Measurements from ENCODE around the gene SORCS1.

SORCS1 gene

DNA sequence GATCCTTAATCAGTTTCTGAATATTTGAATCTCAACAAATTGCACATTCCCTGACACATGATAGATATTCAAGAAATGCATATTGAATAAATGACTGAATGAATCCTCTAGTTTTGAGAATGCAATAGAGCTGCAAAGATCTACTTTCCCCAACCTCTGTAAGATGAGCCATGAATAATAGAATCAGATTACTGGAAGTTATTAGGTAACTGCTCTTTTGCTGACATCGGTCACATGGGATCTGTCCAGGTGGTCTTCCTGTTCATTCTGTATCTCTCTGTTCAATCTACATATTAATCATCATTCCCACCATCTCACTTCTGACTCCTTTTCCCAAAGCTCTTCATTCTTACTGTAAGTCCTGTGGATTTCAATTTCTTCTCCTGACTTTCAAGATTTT is 638.7 kb downstream of the SORCS1 start:
- Histone ChIP-seq H3K27ac (ENCODE audit: low read length) (no peak overlapping the region), H2AFZ (ENCODE audit: low read length) (no peak overlapping the region), H3K4me1 (ENCODE audit: low read length) (no peaks in the 10 kb centered on the region), H4K20me1 (ENCODE audit: insufficient read depth, low read length) (no peaks in the 10 kb centered on the region), H3K27me3 (replicated peaks; ENCODE audit: insufficient read depth, low read length) (no peaks in the 10 kb centered on the region), H3K4me2 (ENCODE audit: low read depth, low read length) (no peak overlapping the region), H3K9me2 (replicated peaks; ENCODE audit: insufficient read depth, low read length) (no peaks in the 10 kb centered on the region), H3K9ac (ENCODE audit: low read length) (no peak overlapping the region), H3K79me2 (ENCODE audit: low read length) (no peaks in the 10 kb centered on the region), H3K36me3 (replicated peaks; ENCODE audit: insufficient read depth, low read length) (no peaks in the 10 kb centered on the region), H3F3A (ENCODE audit: insufficient read depth, low read length) (no peaks in the 10 kb centered on the region), H3K9me3 (replicated peaks; ENCODE audit: insufficient read depth, low read length) (no peaks in the 10 kb centered on the region), H3K4me3 (ENCODE audit: low read length) (no peak overlapping the region)
- no peak for DNase-seq
- no peak for TF ChIP-seq EZH2phosphoT487 (IDR thresholded peaks at IDR 0.05; ENCODE audit: low read length)
- TF ChIP-seq, protein P1, sequence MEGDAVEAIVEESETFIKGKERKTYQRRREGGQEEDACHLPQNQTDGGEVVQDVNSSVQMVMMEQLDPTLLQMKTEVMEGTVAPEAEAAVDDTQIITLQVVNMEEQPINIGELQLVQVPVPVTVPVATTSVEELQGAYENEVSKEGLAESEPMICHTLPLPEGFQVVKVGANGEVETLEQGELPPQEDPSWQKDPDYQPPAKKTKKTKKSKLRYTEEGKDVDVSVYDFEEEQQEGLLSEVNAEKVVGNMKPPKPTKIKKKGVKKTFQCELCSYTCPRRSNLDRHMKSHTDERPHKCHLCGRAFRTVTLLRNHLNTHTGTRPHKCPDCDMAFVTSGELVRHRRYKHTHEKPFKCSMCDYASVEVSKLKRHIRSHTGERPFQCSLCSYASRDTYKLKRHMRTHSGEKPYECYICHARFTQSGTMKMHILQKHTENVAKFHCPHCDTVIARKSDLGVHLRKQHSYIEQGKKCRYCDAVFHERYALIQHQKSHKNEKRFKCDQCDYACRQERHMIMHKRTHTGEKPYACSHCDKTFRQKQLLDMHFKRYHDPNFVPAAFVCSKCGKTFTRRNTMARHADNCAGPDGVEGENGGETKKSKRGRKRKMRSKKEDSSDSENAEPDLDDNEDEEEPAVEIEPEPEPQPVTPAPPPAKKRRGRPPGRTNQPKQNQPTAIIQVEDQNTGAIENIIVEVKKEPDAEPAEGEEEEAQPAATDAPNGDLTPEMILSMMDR (IDR thresholded peaks at IDR 0.05; ENCODE audit: low read length): no peak
- no peak for TF ChIP-seq EZH2 (optimal IDR thresholded peaks at IDR 0.05; ENCODE audit: low read depth, low read length)
